ENCODE measurements around the gene IDH1.

GRCh38 chr2:208240619-208241209 is 14.2 kb downstream of the IDH1 start:
- TF ChIP-seq ZNF24 (IDR thresholded peaks at IDR 0.05) (no peak), SIN3A (IDR thresholded peaks at IDR 0.05; ENCODE audit: low read depth, low read length) (no peak), YY1 (IDR thresholded peaks at IDR 0.05; ENCODE audit: low read depth, low read length) (no peak), JUND (IDR thresholded peaks at IDR 0.05; ENCODE audit: low read depth, low read length) (no peak), NR2C2 (IDR thresholded peaks at IDR 0.05; ENCODE audit: borderline replicate concordance, control insufficient read depth, insufficient read length, low read depth) (no peak), POLR2AphosphoS5 (IDR thresholded peaks at IDR 0.05; ENCODE audit: low read length) (no peak), SMC3 (IDR thresholded peaks at IDR 0.05; ENCODE audit: borderline replicate concordance, low read length) (no peak), ESRRA (IDR thresholded peaks at IDR 0.05; ENCODE audit: low read length) (no peak), CEBPB (IDR thresholded peaks at IDR 0.05; ENCODE audit: borderline replicate concordance in 1 of 2, low read depth in 2 of 2, low read length in 2 of 2) (no peak), POLR2A (IDR thresholded peaks at IDR 0.05; ENCODE audit: low read depth, low read length) (no peak), MAX (IDR thresholded peaks at IDR 0.05; ENCODE audit: low read depth, low read length) (no peak)
- TF ChIP-seq, protein P1, sequence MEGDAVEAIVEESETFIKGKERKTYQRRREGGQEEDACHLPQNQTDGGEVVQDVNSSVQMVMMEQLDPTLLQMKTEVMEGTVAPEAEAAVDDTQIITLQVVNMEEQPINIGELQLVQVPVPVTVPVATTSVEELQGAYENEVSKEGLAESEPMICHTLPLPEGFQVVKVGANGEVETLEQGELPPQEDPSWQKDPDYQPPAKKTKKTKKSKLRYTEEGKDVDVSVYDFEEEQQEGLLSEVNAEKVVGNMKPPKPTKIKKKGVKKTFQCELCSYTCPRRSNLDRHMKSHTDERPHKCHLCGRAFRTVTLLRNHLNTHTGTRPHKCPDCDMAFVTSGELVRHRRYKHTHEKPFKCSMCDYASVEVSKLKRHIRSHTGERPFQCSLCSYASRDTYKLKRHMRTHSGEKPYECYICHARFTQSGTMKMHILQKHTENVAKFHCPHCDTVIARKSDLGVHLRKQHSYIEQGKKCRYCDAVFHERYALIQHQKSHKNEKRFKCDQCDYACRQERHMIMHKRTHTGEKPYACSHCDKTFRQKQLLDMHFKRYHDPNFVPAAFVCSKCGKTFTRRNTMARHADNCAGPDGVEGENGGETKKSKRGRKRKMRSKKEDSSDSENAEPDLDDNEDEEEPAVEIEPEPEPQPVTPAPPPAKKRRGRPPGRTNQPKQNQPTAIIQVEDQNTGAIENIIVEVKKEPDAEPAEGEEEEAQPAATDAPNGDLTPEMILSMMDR (IDR thresholded peaks at IDR 0.05 in 2 of 3, conservative IDR thresholded peaks at IDR 0.05 in 1 of 3; ENCODE audit: control insufficient read depth in 2 of 3, extremely low read depth in 1 of 3, insufficient read depth in 1 of 3, low read depth in 3 of 3, low read length in 3 of 3), result no peak
- TF ChIP-seq, protein P2, sequence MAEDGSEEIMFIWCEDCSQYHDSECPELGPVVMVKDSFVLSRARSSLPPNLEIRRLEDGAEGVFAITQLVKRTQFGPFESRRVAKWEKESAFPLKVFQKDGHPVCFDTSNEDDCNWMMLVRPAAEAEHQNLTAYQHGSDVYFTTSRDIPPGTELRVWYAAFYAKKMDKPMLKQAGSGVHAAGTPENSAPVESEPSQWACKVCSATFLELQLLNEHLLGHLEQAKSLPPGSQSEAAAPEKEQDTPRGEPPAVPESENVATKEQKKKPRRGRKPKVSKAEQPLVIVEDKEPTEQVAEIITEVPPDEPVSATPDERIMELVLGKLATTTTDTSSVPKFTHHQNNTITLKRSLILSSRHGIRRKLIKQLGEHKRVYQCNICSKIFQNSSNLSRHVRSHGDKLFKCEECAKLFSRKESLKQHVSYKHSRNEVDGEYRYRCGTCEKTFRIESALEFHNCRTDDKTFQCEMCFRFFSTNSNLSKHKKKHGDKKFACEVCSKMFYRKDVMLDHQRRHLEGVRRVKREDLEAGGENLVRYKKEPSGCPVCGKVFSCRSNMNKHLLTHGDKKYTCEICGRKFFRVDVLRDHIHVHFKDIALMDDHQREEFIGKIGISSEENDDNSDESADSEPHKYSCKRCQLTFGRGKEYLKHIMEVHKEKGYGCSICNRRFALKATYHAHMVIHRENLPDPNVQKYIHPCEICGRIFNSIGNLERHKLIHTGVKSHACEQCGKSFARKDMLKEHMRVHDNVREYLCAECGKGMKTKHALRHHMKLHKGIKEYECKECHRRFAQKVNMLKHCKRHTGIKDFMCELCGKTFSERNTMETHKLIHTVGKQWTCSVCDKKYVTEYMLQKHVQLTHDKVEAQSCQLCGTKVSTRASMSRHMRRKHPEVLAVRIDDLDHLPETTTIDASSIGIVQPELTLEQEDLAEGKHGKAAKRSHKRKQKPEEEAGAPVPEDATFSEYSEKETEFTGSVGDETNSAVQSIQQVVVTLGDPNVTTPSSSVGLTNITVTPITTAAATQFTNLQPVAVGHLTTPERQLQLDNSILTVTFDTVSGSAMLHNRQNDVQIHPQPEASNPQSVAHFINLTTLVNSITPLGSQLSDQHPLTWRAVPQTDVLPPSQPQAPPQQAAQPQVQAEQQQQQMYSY (CRISPR knock-in tag; IDR thresholded peaks at IDR 0.05), result no peak
- TF ChIP-seq, protein P3, sequence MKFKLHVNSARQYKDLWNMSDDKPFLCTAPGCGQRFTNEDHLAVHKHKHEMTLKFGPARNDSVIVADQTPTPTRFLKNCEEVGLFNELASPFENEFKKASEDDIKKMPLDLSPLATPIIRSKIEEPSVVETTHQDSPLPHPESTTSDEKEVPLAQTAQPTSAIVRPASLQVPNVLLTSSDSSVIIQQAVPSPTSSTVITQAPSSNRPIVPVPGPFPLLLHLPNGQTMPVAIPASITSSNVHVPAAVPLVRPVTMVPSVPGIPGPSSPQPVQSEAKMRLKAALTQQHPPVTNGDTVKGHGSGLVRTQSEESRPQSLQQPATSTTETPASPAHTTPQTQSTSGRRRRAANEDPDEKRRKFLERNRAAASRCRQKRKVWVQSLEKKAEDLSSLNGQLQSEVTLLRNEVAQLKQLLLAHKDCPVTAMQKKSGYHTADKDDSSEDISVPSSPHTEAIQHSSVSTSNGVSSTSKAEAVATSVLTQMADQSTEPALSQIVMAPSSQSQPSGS (IDR thresholded peaks at IDR 0.05; ENCODE audit: low read length), result no peak
